ENCODE measurements around the gene VSTM2L.

DNA sequence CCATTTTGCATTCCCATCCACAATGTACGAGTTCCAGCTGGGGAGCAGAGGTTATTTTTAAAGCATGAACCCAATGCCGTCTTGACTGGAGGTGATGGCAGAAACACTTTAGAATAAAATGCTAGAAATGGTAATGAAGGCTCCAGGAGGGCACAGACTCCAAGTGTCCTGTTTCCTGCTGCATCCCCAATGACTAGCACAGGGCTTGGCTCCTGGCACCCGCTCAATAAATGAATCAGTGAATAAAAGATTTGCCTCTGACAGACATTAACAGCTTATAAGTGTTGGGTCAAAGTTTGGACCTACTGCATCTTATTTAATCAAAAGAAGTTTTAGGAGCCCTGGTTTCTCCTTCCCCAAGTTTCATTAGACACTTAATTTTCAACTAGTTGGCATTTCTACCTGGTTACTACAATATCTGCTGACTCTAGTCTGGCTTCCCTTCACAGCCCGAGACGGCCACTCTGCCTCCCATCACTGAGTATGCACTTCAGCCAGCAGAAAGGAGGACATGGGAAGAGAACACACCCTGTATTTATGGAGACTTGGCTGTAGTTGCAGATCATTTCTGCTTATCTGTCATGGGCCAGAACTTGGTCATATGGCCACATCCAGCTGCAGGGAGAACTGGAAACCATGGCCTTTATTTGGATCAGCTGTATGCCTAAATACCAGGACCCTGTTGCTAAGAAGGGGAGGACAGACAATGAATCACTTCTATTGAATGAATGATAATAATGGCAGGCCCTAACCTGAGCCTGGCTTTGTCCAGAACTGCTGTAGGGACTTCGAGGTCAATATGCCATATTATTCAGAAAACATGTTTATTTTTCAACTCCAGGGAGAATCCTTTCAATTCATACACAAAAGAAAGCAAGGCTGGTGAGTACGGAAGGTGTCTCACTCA, 67.3 kb downstream of the VSTM2L start:
- TF ChIP-seq, protein P1, sequence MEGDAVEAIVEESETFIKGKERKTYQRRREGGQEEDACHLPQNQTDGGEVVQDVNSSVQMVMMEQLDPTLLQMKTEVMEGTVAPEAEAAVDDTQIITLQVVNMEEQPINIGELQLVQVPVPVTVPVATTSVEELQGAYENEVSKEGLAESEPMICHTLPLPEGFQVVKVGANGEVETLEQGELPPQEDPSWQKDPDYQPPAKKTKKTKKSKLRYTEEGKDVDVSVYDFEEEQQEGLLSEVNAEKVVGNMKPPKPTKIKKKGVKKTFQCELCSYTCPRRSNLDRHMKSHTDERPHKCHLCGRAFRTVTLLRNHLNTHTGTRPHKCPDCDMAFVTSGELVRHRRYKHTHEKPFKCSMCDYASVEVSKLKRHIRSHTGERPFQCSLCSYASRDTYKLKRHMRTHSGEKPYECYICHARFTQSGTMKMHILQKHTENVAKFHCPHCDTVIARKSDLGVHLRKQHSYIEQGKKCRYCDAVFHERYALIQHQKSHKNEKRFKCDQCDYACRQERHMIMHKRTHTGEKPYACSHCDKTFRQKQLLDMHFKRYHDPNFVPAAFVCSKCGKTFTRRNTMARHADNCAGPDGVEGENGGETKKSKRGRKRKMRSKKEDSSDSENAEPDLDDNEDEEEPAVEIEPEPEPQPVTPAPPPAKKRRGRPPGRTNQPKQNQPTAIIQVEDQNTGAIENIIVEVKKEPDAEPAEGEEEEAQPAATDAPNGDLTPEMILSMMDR (optimal IDR thresholded peaks at IDR 0.05 in 1 of 3, IDR thresholded peaks at IDR 0.05 in 1 of 3, conservative IDR thresholded peaks at IDR 0.05 in 1 of 3; ENCODE audit: extremely low read depth in 1 of 3, insufficient read depth in 2 of 3, low read length in 3 of 3), result no peak
- no peak for TF ChIP-seq EZH2 (IDR thresholded peaks at IDR 0.05; ENCODE audit: low read length)
